Measurements from ENCODE around the gene SLC16A3. TPM values are rescaled to one million over a fixed set of nuclear protein-coding genes. Genes with fewer than 3 reads are reported as not detected.

SLC16A3 gene
- total and polyA plus RNA-seq, 8 donors, result 13.0 to 149 (median 19.0) TPM

GRCh38 chr17:82270651-82271050 lies 41.8 kb downstream of the SLC16A3 start:
- peaks cover 0 to 49% of the 10 kb centered on the region in 2 donors for H3K36me3 ChIP-seq
- H3K27ac ChIP-seq, result no peak overlapping the region
- intact Hi-C loops (cut with DNase I), result no loop called here
- H3K27me3 ChIP-seq, result no peaks in the 10 kb centered on the region
- H3K4me3 ChIP-seq, result no peak overlapping the region
- peak in 1 of 4 donors; percentile 60 for DNase-seq
- no peak for TF ChIP-seq CTCF (IDR thresholded peaks at IDR 0.05)
- ATAC-seq, result no peak
- H3K4me1 ChIP-seq, result peaks cover 60 to 87% of the 10 kb centered on the region in 2 donors
- H3K9me3 ChIP-seq, result no peaks in the 10 kb centered on the region

- peaks cover 0 to 42% of the 10 kb centered on the region in 2 donors for H3K36me3 ChIP-seq
- H3K9me3 ChIP-seq, result no peaks in the 10 kb centered on the region
- ATAC-seq (no peak), DNase-seq (no peak)
- intact Hi-C loops (cut with DNase I), result no loop called here
- no peaks in the 10 kb centered on the region for H3K27me3 ChIP-seq
- peak overlapping the region in 1 of 2 donors; percentile 85 for H3K4me3 ChIP-seq
- H3K4me1 ChIP-seq, result peaks cover 54 to 79% of the 10 kb centered on the region in 2 donors
- no peak for TF ChIP-seq CTCF (IDR thresholded peaks at IDR 0.05)
- peak overlapping the region in 1 of 2 donors; percentile 98 for H3K27ac ChIP-seq
Observed at GRCh38 chr17:82271401-82271800, 42.6 kb downstream of the SLC16A3 start.

GRCh38 chr17:82272495-82273326 lies 43.9 kb downstream of the SLC16A3 start:
- no peaks in the 10 kb centered on the region for H3K9me3 ChIP-seq
- no peak for TF ChIP-seq CTCF (IDR thresholded peaks at IDR 0.05)
- no peaks in the 10 kb centered on the region for H3K27me3 ChIP-seq
- peaks cover 0 to 38% of the 10 kb centered on the region in 2 donors for H3K36me3 ChIP-seq
- intact Hi-C loops (cut with DNase I), result no loop called here
- H3K4me1 ChIP-seq, result peaks cover 44 to 66% of the 10 kb centered on the region in 2 donors
- H3K27ac ChIP-seq, result peak overlapping the region; percentile 98
- peak overlapping the region; percentile 75 to 85 for H3K4me3 ChIP-seq
- peak in 2 of 4 donors; percentile 67 to 86 for DNase-seq
- ATAC-seq, result peak; percentile 62

GRCh38 chr17:82273327-82274133 lies 44.7 kb downstream of the SLC16A3 start, which contains the start of gene CSNK1D:
Gene CSNK1D, minus strand, starts transcription at chr17:82273700. Its CDS starts 319 bp downstream, at chr17:82273381.
- peak; percentile 92 to 97 (median 94) for DNase-seq
- Histone ChIP-seq H3K36me3 (peaks cover 0 to 37% of the 10 kb centered on the region in 2 donors), H3K27me3 (no peaks in the 10 kb centered on the region), H3K9me3 (no peaks in the 10 kb centered on the region), H3K27ac (peak within 1 kb of the TSS; percentile 98), H3K4me3 (peak within 1 kb of the TSS; percentile 75 to 85), H3K4me1 (peaks cover 36 to 58% of the 10 kb centered on the region in 2 donors)
- peak; percentile 92 for ATAC-seq
- no peak for TF ChIP-seq CTCF (IDR thresholded peaks at IDR 0.05)
- intact Hi-C loops (cut with DNase I), result no loop called here

Data from left lung (tissue), 10 donors.